Measurements from ENCODE around the gene EIF2B2. TPM values are rescaled to one million over a fixed set of nuclear protein-coding genes. Genes with fewer than 3 reads are reported as not detected.

EIF2B2 gene
- polyA plus RNA-seq, 10 donors, result 43.6 to 60.2 (median 47.8) TPM

DNA sequence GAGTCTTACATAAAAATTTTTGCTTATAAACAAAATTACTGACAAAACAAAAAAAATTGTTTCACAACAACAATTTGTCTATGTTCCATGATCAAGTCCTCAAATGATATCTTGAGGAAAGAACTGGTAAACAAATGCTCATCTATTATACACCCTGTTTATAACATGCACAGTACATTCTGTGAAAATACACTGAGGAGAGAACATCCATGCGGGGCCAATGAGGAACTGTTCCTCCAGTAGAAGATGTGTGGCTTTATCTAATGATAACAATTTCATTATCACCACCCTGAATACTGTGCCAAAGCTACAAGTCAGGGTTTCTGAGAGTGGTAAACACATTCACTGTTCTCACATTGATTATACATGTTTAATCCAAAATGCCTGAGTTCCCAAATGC is 37.8 kb downstream of the EIF2B2 start:
- no peak for DNase-seq

DNA sequence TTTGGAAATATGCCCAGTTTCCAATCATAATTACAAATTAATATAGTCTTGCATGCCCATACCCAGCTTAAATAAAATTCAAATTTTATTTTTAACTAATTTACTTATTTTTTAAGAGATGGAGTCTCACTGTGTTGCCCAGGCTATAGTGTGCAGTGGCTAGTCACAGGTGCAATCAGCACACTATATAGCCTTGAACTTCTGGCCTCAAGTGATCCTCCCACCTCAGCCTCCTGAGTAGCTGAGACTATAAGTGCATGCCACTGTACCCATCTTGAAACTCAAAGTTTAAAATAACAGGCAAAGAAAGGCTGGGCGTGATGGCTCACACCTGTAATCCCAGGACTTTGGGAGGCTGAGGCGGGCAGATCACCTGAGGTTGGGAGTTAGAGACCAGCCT is 38.2 kb downstream of the EIF2B2 start:
- no peak for DNase-seq

DNA sequence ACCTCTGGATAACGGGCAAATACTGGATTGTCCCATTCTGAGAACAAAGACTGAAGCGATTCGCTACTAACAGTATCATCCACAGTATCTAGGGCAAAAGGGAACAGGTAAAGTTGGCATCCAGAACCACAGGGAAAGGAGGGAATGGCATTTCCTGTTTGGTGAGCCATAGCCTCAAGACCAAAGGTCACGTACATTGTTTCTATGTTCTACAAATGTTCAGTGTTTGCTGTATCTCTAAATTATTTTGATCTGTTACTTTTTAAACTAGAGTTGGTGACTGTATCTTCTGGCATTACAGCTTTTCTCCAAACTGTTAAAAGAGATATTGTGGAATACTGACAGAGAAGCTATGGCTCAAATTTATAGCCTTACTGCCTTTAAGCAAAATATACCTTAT is 38.9 kb downstream of the EIF2B2 start:
- no peak for DNase-seq

DNA sequence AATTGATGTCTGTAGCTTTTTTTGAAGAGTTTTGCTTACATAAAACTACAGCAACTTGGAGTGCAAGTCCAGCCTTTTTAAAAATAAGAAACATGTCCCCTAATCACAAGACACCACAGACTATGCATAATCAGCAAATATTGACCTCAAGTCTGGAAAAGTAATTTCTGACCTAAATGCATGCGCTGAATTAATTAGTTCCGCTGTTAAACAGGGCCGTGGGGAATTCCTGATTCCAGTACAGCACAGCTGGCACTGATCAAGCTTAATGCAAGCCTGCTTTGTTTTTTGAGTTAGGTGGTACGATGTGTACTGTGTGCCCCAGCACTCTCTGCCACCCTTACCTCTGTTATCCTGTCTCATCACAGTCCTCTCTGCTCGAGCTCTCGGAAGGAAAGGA is 39.3 kb downstream of the EIF2B2 start:
- no peak for DNase-seq

DNA sequence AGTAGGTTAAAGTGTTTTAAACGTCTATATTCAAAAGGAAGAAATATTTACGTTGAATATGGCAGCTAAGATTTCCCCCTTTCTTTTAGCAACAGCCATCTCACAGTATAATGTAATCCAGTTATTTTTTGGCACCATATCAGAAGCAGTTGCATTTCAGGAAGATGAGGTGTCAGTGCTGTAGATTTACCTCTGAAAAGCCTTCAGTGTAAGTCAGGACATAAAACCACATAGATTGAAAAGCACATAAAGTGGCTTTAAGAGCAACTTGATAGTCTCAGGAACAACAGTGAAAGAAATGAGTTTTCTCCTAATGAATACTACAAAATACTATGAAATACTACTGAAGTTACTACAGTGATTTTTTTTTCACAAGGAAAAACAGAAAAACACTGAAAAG is 41.6 kb downstream of the EIF2B2 start:
- peak; percentile 14 to 58 (median 44) for DNase-seq

DNA sequence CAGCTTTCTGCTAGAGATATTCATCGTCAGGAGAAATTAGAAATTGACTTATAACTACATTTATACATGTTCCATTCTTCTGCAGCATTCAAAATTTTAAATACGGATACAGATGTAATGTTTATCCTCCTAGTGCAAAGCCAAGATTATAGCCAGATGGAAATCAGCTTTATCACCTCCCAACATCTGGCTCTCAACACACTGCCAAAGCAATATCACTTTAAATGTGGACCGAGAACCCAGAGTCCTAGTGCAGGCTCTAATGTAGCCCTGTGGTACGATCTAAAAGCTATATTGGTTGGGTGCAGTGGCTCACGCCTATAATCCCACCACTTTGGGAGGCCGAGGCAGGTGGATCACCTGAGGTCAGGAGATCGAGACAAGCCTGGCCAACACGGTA is 42.0 kb downstream of the EIF2B2 start:
- DNase-seq, result peak in 2 of 3 donors; percentile 48 to 77

DNA sequence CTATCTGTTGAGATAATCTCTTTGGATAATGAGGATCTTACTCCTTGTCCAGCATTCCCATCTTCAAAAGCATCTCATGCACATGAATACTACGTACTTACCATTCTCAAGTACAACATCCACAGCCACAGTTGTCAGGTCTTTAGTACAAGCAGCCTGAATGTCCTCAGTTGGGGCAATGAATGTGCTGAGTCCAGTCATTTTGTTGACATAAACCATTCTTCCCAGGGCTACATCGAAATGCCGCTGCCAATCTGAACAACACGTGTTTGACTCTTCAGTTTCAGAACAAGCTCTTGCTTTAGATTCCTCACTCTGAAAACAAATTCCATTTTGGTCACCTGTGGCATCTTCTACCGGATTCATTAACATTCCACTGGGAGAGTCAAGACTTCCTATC is 43.6 kb downstream of the EIF2B2 start:
- no peak for DNase-seq

DNA sequence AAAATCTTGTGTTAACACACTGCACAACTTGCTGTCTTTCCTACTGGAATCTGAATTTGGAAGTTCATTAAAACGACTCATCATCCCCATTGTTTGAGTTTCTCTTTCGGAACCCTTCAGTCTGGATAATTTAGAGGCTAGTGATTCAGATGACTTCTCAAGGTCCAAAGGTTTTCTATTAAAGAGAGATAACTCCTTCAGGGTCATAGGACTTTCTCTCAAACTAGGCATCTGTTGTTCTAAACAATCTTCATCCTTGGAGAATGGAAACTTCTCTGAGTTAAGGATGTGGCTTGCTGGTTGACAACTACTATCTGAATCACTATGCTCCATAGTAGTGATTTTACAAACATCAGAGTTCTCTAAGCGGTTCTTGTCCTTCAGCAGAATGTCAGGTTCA is 44.2 kb downstream of the EIF2B2 start:
- no peak for DNase-seq

DNA sequence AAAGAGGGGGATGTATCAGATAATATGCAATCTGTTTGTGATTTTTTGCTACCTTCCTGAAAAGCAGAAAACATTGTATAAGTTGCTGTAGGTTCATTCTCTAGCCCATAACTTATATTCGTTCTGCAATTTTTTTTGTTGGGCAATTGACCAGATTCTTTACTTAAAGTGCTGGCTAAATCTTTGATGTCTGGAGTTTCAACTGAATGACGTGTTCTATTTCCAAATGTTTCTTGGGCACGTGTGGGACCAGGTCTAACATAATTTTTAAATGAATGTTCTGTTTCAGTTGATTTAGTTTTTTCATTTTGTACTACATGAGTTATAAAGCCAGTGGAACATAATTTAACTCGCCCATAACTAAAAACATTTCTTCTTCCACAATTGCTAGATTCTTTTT is 44.8 kb downstream of the EIF2B2 start:
- no peak for DNase-seq

DNA sequence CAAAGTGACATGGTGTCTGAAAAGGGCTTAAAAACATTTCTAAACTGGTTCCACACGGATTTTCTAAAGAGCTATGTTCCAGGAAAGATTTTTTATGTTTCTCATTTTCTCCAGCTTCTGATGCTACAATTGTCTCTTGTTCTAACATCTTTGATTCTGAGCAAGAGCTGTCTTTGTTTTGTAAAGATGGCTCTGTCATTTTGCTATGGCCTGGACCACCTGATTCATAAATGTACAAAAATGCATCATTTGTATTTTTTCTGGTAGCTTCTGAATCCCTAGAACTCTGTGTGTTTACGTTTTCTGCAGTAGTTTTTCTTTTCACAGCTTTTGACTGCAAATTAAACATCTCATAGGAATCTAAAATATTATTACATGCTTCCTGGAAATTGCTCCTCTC is 45.4 kb downstream of the EIF2B2 start:
- no peak for DNase-seq

DNA sequence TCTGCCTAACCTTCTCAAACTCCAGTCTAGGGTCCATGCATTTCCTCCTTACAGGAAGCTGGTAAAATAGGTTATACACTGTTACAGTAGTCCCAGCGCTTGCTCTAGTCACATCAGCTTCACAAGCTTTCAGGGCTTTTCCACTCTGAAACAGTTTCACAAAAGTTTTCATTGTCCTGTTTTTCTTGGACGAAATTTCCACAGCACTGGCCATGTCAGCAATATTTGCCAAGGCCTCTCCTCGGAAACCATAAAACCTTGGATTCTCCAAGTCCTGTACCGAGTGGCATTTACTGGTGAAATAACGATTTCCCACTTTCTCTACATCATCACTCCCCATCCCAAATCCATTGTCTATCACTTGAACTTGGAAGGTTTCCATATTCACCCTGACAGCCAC is 46.4 kb downstream of the EIF2B2 start:
- DNase-seq, result no peak

DNA sequence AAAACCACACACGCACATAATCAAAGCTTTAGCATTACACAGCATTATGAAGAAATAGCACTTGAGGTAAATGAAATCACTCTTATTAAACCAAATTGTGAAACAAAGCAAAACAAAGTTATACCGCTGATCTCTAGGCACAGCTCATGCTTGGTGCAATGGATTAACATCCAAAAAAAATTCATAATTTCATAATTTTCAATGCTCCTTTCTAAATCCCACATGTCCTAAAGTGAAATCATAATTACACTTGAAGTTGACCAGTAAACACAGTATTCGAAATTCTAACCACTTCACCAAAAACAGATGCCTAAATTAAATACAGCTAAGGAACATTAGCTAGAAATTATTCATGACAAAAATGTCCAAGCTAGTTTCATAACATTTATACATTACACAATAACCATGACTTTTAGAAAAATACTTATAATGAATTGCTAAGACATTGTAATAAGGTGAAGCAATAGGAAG is 47.0 kb downstream of the EIF2B2 start:
- DNase-seq, result no peak

DNA sequence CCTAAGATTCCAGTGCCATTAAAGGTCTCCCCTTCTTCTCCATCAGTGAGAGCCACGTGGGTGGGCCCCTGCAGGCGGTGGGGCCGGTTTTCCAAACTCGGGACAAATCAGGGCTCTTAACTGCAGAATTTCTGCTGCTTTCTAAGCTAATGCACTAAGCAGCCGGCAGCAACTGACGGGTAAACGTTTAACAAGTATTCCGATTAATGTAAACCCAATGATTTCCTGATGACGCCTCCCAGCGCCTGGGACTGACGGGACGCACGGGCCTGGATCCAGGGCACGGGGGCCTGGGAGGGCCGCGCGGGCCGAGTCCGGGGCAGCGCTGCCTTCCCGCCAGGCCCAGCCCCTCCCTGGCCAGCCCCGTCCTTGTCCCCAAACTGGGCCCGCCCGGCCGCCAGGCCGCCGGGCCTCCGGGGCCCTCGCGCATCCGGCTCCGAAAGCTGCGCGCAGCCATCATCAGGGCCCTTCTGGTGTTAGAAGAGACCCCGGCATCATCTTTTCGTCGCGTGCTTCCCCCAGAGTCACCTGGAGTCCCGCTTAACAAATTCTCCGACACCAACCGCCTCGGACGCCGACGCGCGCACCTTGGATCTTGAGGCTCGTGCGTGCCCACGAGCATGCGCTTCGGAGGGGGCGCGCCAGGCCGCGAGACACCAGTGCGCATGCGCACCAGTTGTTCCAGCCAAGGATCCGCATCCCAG is 48.3 kb downstream of the EIF2B2 start, which contains the start of gene MLH3:
Gene MLH3 (minus strand): TSS at position 616 of the 704 bp plus-strand sequence. CDS start 1,812 bp downstream, outside the sequence.
- DNase-seq, result peak; percentile 83 to 94 (median 91)

DNA sequence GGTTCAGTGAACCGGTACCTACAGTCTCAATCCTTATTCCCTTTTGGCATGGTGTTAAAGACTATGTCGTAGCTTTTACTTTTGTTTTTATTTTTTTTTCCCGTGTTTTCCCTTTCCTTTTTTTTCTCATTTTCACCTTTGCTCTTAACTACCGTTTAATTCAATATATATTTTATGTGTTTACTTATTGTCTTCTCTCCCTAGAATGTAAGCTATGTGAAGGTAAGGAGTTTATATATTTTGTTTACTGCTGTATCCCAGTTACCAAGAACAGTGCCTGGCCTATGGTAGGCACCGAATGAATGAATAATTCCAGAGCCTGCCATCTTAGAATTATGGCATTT is 48.8 kb downstream of the EIF2B2 start:
- no peak for DNase-seq

DNA sequence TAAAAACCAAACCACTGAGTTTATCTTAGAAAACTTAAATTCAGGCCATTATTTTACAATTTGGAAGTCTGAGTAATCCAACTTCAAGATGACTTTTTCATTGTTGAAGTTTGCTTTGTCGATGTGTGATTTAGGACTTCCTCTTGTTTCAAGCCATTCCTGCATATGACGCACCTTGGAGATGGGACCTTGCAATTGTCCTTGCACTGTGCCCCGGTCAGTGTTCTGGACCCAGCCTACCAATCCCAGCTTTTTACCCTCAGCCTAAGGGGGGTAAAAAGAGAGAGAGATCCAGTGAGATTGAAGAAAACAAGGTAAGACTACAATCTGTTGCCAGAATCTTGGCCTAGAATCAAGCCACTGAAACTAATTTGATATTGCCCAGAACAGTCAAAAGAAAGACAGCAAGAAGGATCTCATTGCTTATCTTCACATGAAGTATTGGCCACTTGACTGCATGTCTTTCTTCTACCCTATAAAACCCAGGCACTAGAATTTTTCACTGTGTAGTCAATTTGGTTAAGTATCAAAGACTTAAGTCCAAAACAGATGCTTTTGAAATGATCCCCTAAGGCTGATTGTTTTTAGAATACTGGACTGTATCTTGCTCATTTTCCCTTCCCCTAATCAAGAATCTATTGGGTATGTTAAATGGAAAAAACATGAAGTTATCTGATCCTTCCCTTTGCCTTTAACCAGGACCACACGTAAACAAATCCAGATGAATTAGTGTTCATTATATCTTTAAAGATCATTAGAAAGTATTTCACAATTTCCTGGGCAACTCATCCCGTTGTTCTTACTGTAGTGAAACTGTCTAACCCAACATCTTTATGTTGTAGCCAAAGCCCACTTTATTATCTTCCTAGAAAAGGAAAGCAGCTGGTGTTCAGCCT is 50.9 kb downstream of the EIF2B2 start:
- no peak for DNase-seq

DNA sequence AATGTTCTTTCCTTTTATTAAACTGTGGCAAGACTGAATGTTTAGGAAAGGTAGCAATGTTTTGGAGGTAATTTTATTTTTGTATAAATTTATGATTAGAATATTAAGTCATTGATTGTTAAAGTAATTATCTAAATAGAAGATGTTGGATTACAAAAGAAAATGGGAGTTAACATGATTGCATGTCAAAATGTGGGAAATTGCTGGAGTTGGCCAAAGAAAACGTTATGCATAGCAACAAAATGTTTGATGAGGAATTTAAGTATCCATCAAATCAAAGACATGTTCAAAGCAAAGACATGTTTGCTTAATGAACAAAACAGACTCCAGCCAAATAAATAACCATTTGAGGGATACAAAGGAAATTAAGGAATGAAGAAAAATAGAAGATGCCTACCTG is 51.7 kb downstream of the EIF2B2 start:
- DNase-seq, result no peak

DNA sequence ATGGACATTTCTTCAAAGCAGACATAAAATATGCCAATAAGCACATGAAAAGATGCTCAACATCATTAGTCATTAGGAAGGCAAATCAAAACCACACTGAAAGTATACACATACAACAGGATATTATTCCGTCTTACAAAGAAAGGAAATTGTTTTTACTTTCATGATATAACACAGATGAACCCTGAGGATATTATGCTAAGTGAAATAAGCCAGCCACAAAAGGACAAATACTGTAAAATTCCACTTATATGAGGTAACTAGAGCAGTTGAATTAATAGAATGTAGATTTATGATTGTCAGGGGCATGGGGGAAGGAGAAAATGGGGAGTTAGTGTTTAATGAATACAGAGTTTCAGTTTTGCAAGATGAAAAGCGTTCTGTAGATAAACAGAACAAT is 56.9 kb downstream of the EIF2B2 start:
- DNase-seq, result no peak

DNA sequence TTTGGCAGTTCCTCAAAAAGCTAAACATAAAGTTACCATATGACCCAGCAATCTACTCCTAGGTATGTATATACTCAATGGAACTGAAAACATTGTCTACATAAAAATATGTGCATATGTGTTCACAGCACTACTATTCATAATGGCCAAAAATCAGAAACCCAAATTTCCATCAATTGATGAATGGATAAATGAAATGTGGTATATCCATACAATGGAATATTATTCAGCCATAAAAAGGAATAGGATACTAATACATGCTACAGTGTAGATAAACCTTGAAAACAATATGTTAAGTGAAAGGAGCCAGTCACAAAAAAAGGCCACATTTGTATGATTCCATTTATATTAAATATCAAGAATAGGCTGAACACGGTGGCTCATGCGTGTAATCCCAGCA is 57.7 kb downstream of the EIF2B2 start:
- no peak for DNase-seq

Other genes with a start within 250 kb of the EIF2B2 start
- gene YLPM1, start 239.6 kb upstream of the EIF2B2 start, polyA plus RNA-seq (ENCODE audit: insufficient read length in 10 of 10), result 10 to 100 TPM; 39.8 to 61.3 (median 54.1) TPM
- 1 to 10 TPM in 3 of 10 donors, under 1 TPM in 7; 0.08 to 1.3 (median 0.32) TPM for gene PROX2, start 126.8 kb upstream of the EIF2B2 start, polyA plus RNA-seq (ENCODE audit: insufficient read length in 10 of 10)
- gene DLST, start 121.0 kb upstream of the EIF2B2 start, polyA plus RNA-seq (ENCODE audit: insufficient read length in 10 of 10), result 10 to 100 TPM; 58.5 to 80.6 (median 68.6) TPM
- 10 to 100 TPM in 5 of 10 donors, 1 to 10 TPM in 5; 4.0 to 12.8 (median 9.6) TPM for gene RPS6KL1, start 79.7 kb upstream of the EIF2B2 start, polyA plus RNA-seq (ENCODE audit: insufficient read length in 10 of 10)
- gene PGF, start 47.3 kb upstream of the EIF2B2 start, polyA plus RNA-seq (ENCODE audit: insufficient read length in 10 of 10), result 10 to 100 TPM; 23.3 to 33.7 (median 25.1) TPM
- 10 to 100 TPM; 15.0 to 31.9 (median 20.7) TPM for gene MLH3, start 48.5 kb downstream of the EIF2B2 start, polyA plus RNA-seq (ENCODE audit: insufficient read length in 10 of 10)
- 10 to 100 TPM; 12.2 to 27.5 (median 14.9) TPM for gene ACYP1, start 61.1 kb downstream of the EIF2B2 start, polyA plus RNA-seq (ENCODE audit: insufficient read length in 10 of 10)
- 1 to 10 TPM in 7 of 10 donors, under 1 TPM in 3; 0.74 to 1.6 (median 1.3) TPM for gene ZC2HC1C, start 66.7 kb downstream of the EIF2B2 start, polyA plus RNA-seq (ENCODE audit: insufficient read length in 10 of 10)
- 100 to 1,000 TPM in 1 of 10 donors, 10 to 100 TPM in 9; 66.8 to 101 (median 83.0) TPM for gene NEK9, start 124.1 kb downstream of the EIF2B2 start, polyA plus RNA-seq (ENCODE audit: insufficient read length in 10 of 10)
- 100 to 1,000 TPM; 119 to 152 (median 133) TPM for gene TMED10, start 173.7 kb downstream of the EIF2B2 start, polyA plus RNA-seq (ENCODE audit: insufficient read length in 10 of 10)

Measured in muscle of back (tissue), 11 donors.